Epithelial cell of esophagus (primary cell): ENCODE results near the gene BANF2.

Experiments used
- DNase-seq: peaks from one replicate; pipeline ENCODE4 v3.0.0; 2010; ENCODE audit warnings: low read depth
- H3K4me3 ChIP-seq: 2 replicates; pipeline ENCODE4 v1.5.1; 2011; ENCODE audit warnings: mild to moderate bottlenecking, low read length, control low read depth
- TF ChIP-seq, protein P1 (sequence below): IDR thresholded peaks from 2 replicates; pipeline ENCODE4 v1.5.1; 2011; ENCODE audit warnings: low read depth, mild to moderate bottlenecking, low read length, control low read depth, inconsistent platforms; ENCODE audit not compliant: insufficient read depth; ENCODE audit errors: missing control alignments

BANF2 gene

GRCh38 chr20:17758512-17758911 lies 58.7 kb downstream of the BANF2 start:
- TF ChIP-seq, protein P1, sequence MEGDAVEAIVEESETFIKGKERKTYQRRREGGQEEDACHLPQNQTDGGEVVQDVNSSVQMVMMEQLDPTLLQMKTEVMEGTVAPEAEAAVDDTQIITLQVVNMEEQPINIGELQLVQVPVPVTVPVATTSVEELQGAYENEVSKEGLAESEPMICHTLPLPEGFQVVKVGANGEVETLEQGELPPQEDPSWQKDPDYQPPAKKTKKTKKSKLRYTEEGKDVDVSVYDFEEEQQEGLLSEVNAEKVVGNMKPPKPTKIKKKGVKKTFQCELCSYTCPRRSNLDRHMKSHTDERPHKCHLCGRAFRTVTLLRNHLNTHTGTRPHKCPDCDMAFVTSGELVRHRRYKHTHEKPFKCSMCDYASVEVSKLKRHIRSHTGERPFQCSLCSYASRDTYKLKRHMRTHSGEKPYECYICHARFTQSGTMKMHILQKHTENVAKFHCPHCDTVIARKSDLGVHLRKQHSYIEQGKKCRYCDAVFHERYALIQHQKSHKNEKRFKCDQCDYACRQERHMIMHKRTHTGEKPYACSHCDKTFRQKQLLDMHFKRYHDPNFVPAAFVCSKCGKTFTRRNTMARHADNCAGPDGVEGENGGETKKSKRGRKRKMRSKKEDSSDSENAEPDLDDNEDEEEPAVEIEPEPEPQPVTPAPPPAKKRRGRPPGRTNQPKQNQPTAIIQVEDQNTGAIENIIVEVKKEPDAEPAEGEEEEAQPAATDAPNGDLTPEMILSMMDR: no peak
- H3K4me3 ChIP-seq: no peak overlapping the region
- no peak for DNase-seq

DNA sequence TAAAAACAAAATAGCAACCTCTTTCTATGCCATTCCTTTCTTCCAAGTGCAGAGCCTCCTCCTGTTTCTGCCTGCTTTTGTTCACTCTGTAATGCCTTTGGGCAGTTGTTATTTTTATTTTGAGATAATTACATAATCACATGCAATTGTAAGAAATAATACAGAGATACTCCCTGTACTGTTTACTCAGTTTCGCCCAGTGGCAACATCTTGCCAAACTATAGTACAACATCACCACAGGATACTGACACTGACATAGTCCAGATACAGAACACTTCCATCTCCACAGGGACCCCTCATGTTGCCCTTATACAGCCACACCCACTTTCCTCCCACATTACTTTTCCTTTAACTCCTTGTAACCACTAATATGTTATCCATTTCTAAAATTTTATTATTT lies 59.7 kb downstream of the BANF2 start:
- peak; percentile 11 for DNase-seq
- H3K4me3 ChIP-seq: no peak overlapping the region
- TF ChIP-seq, protein P1: no peak

GRCh38 chr20:17761604-17762003 lies 61.8 kb downstream of the BANF2 start:
- no peak for DNase-seq
- TF ChIP-seq, protein P1: no peak
- H3K4me3 ChIP-seq: no peak overlapping the region

DNA sequence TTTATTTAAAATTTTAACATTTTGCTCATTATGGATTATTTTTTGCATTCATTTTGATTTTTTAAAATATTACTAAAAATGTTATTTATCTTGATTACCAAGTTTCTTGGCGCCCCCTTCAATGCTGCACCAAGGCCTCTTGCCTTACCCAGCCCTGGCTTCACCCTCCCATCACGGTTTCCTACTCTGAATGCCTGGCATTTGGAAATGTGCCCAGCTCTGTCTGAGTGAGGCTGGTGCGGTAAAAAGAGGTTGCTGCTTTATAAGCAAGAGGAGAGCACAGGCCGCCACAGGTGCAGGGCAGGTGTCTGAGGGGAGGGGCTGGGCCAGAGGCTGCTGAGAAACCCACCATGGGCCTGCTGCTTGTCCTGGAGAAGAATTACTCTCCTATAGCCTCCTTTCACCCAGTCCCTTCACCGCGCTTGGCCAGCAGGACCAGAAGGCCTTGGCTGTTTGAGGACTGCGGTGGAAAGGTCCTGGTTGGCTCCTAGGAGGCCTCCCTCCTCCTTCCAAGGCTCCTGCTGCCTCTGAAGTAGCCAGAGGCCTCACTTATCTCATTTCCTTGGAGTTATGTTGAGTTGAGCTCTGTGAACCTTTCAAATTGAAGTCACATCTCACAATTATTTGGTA lies 62.6 kb downstream of the BANF2 start:
- TF ChIP-seq, protein P1: no peak
- no peak for DNase-seq
- H3K4me3 ChIP-seq: no peak overlapping the region

DNA sequence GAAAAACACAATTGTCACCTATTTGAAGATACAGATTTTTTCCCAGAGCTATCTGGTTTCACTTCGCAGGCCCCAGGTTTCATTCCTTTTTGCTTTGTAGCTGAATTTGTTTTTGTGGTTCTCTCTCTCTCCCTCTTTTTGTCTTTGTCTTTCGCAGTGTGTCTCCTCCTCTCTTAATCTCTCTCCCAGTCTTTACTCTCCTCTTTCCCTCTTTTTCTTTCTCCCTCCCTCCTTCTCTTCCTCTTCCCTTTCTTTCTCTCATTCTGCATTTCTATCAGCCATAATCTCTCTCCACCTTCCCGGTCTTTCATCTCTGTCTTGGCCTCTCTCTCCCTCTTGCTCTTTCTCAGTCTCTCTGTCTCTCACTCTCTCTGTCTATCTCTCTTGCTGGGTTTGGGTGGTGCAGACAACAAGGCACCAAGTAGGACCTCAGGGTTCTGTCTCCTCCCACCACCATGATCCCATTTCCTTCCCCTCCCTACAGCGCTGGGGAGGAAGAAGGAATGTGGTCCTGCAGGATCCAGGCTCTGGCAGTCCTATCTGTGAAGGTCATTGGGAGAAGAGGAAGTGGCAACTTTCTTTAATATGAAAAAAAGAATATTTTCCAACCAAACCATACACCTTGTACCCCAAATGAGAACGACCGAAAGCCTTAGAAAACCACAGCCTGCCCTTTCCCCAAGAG lies 63.2 kb downstream of the BANF2 start:
- H3K4me3 ChIP-seq: no peak overlapping the region
- peak; percentile 57 for DNase-seq
- TF ChIP-seq, protein P1: no peak

DNA sequence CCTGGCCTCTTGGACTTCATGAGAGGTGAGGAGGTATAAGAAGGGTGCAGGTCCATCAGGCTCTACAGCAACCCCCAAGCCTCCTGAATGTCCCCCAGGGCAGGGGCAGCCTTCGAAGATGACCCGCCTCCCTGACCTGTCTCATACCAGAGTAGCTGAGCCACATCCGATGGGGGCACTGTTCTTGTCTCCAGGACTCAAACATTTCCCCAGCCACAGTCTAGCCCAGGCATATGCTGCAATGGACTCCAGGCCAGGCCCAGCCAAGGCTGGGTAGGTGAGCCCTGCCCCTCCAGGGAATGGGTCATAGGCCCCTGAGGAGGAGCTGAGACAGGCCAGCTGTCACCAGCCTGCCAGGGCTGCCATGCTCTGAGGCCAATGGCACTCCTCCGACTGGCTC lies 65.3 kb downstream of the BANF2 start:
- DNase-seq: no peak
- TF ChIP-seq, protein P1: no peak
- no peak overlapping the region for H3K4me3 ChIP-seq

DNA sequence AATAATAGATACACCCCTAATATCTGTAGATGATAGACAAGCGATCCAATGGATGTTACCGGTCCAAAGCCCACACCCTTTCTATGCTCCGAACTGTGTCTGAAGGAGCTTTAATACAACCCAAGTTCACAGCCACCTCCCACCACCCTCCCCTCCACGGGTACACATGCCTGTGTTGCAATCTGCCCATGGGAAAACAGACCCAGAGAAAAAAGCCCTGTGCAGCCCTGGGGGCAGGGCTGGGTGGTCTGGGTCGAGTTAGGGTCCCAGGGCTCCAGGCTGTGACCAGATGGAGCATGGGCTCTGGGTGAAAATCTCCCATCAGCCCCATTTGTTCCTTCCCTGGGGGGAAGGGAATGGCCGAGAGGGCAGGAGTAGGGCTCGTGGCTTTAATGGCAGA lies 65.8 kb downstream of the BANF2 start:
- no peak for DNase-seq
- TF ChIP-seq, protein P1: no peak
- no peak overlapping the region for H3K4me3 ChIP-seq
